Glutamatergic neuron (in vitro differentiated cells): ENCODE results near the gene ALKBH1. TPM values are rescaled to one million over a fixed set of nuclear protein-coding genes. Genes with fewer than 3 reads are reported as not detected.
"Not testable (repeated sequence)": the region's sequence is repeated elsewhere in the genome, so short reads cannot be mapped to it uniquely, and the experiment has no call there.

Experiments
- DNase-seq: peaks from one replicate; pipeline ENCODE4 v3.0.0; 2022
- H3K27ac Mint-ChIP-seq: one replicate; pipeline ENCODE4 v1.8.0; 2020; ENCODE audit warnings: mild to moderate bottlenecking, mixed read lengths, inconsistent platforms; ENCODE audit not compliant: unreplicated experiment
- H3K27me3 Mint-ChIP-seq: one replicate; pipeline ENCODE4 v1.8.0; 2020; ENCODE audit warnings: mild to moderate bottlenecking, moderate library complexity, mixed read lengths, inconsistent platforms; ENCODE audit not compliant: unreplicated experiment
- H3K36me3 Mint-ChIP-seq: one replicate; pipeline ENCODE4 v1.8.0; 2020; ENCODE audit warnings: mild to moderate bottlenecking, mixed read lengths, inconsistent platforms; ENCODE audit not compliant: unreplicated experiment
- H3K4me1 Mint-ChIP-seq: one replicate; pipeline ENCODE4 v1.8.0; 2020; ENCODE audit warnings: mild to moderate bottlenecking, low read depth, mixed read lengths, inconsistent platforms; ENCODE audit not compliant: unreplicated experiment
- H3K4me3 Mint-ChIP-seq: one replicate; pipeline ENCODE4 v1.8.0; 2020; ENCODE audit warnings: mild to moderate bottlenecking, mixed read lengths, inconsistent platforms; ENCODE audit not compliant: unreplicated experiment
- H3K9me3 Mint-ChIP-seq: one replicate; pipeline ENCODE4 v1.8.0; 2020; ENCODE audit warnings: mild to moderate bottlenecking, moderate library complexity, mixed read lengths, inconsistent platforms; ENCODE audit not compliant: unreplicated experiment
- long read RNA-seq: library from polyadenylated mRNA; unstranded; transcript quantifications from one replicate; pipeline ENCODE4 v2.0.0, GENCODE V29; 2020; ENCODE audit not compliant: unreplicated experiment
- total RNA-seq: library from RNA; stranded (reverse); fragmentation: NEBNext Ultra II Directional; extraction: Animal tissue kit (Norgen Biotek cat#: 25700); gene quantifications from one replicate; pipeline ENCODE4 v1.2.1, GENCODE V29; 2021; ENCODE audit not compliant: unreplicated experiment
- TF ChIP-seq, protein P1 (sequence below): fragments of 200-600 bp; sonication (generic); IDR thresholded peaks from one replicate; pipeline ENCODE4 v1.5.0; 2021; ENCODE audit not compliant: partially characterized antibody, unreplicated experiment

Gene ALKBH1, protein sequence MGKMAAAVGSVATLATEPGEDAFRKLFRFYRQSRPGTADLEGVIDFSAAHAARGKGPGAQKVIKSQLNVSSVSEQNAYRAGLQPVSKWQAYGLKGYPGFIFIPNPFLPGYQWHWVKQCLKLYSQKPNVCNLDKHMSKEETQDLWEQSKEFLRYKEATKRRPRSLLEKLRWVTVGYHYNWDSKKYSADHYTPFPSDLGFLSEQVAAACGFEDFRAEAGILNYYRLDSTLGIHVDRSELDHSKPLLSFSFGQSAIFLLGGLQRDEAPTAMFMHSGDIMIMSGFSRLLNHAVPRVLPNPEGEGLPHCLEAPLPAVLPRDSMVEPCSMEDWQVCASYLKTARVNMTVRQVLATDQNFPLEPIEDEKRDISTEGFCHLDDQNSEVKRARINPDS
- 16.0 TPM for total RNA-seq
- long read RNA-seq, transcript ALKBH1-201 (6 exons, 2,594 nt), result major isoform, 6 of 8 reads
- long read RNA-seq, partial matches to known transcripts, result 1 of 8 reads
- long read RNA-seq, other reads (novel, unspliced or antisense), result 1 of 8 reads

DNA sequence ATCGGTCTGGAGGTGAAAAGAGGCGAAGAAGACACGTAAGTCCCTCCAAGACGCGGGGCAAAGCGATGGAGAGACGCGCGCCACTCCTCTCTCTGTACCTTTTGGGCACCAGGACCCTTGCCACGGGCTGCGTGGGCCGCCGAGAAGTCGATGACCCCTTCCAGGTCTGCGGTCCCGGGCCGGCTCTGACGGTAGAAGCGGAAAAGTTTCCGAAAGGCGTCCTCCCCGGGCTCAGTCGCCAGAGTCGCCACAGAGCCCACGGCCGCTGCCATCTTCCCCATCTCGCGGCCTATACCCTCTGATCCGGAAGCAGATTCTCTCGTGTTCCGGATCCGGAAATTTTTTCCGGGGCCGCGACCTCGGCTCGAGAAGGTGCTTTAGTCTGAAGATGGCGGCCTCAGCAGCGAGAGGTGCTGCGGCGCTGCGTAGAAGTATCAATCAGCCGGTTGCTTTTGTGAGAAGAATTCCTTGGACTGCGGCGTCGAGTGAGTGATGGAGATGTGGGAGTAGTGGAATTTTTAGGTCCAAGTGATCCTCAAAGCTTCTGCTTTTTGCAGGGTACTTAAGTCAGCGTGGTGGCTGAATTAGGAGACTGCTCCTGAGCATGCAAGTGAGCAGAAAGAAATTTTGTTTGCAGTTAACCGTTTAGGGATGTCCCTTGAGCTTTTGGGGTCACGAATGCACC lies at the start of gene ALKBH1, which contains the start of gene SLIRP:
Gene ALKBH1 (minus strand): TSS at position 300 of the 685 bp plus-strand sequence. CDS start 19 bp downstream, at position 281.
Gene SLIRP (plus strand): TSS at position 380 of the 685 bp plus-strand sequence. CDS start 9 bp downstream, at position 389.
- peak; percentile 88 for DNase-seq
- H3K27ac Mint-ChIP-seq, result peak within 1 kb of the TSS; percentile 91
- H3K4me3 Mint-ChIP-seq, result peak within 1 kb of the TSS; percentile 97
- H3K4me1 Mint-ChIP-seq, result peaks cover 20% of the 10 kb centered on the region
- TF ChIP-seq, protein P1, sequence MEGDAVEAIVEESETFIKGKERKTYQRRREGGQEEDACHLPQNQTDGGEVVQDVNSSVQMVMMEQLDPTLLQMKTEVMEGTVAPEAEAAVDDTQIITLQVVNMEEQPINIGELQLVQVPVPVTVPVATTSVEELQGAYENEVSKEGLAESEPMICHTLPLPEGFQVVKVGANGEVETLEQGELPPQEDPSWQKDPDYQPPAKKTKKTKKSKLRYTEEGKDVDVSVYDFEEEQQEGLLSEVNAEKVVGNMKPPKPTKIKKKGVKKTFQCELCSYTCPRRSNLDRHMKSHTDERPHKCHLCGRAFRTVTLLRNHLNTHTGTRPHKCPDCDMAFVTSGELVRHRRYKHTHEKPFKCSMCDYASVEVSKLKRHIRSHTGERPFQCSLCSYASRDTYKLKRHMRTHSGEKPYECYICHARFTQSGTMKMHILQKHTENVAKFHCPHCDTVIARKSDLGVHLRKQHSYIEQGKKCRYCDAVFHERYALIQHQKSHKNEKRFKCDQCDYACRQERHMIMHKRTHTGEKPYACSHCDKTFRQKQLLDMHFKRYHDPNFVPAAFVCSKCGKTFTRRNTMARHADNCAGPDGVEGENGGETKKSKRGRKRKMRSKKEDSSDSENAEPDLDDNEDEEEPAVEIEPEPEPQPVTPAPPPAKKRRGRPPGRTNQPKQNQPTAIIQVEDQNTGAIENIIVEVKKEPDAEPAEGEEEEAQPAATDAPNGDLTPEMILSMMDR, result no peak
- peaks cover 4% of the 10 kb centered on the region for H3K9me3 Mint-ChIP-seq
- H3K36me3 Mint-ChIP-seq, result no peaks in the 10 kb centered on the region
- H3K27me3 Mint-ChIP-seq, result no peaks in the 10 kb centered on the region

DNA sequence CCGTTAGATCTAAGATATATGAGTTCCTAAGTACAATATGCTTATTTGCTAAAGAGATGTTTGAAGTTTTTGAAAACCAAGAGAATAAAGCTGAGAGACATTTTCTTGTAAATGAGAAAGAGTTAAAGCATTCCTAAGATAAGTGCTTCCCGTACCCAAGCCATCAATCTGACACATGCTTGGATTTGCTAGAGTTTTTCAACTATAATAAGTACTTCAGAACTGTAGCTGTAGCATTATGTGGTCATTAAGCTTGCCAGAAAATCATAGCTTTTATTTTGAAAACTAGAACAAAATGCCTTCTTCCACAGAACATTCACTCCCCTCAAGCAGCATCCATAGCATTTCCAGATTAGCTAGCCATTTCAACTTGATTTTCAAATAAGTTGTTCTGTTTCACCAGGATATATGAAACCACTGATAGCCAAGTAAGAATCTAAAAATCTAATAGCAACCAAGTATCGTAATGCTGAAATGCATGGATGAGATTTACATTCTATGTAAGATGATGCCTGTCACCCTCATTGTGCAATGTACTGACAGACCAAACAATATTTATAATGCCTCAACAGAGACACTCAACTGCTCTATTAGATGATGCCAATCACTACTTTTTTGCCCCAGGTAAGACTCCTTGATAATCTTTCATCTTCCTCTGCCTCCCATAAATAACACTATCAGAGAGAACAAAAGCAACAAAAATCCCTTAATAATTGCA lies 45.1 kb upstream of the ALKBH1 start:
- DNase-seq, result no peak
- TF ChIP-seq, protein P1, result no peak
- peaks cover 2% of the 10 kb centered on the region for H3K9me3 Mint-ChIP-seq
- no peaks in the 10 kb centered on the region for H3K27me3 Mint-ChIP-seq
- no peak overlapping the region for H3K27ac Mint-ChIP-seq
- H3K4me1 Mint-ChIP-seq, result no peaks in the 10 kb centered on the region
- H3K36me3 Mint-ChIP-seq, result peaks cover 17% of the 10 kb centered on the region
- H3K4me3 Mint-ChIP-seq, result no peak overlapping the region

DNA sequence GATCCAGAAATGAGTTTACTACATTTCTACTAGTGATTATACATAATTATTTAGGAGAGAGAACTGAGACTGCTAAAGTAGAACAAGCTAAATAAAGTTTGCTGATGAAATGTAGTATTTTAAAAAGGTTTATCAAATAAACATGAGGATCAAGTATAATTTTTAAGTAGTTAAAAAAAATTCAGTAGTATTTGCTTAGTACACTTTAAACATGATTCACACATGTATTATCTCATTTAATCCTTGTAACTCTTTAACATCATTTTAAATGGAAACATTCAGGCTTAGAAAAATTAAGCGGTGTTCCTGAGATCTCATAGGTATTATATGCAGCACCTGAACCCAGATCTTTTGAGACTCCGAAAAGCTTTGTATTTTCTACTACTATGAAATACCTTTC lies 44.4 kb upstream of the ALKBH1 start:
- no peak overlapping the region for H3K4me3 Mint-ChIP-seq
- peaks cover 2% of the 10 kb centered on the region for H3K9me3 Mint-ChIP-seq
- no peaks in the 10 kb centered on the region for H3K4me1 Mint-ChIP-seq
- no peak overlapping the region for H3K27ac Mint-ChIP-seq
- no peaks in the 10 kb centered on the region for H3K27me3 Mint-ChIP-seq
- H3K36me3 Mint-ChIP-seq, result peaks cover 17% of the 10 kb centered on the region
- no peak for DNase-seq
- TF ChIP-seq, protein P1, result no peak

DNA sequence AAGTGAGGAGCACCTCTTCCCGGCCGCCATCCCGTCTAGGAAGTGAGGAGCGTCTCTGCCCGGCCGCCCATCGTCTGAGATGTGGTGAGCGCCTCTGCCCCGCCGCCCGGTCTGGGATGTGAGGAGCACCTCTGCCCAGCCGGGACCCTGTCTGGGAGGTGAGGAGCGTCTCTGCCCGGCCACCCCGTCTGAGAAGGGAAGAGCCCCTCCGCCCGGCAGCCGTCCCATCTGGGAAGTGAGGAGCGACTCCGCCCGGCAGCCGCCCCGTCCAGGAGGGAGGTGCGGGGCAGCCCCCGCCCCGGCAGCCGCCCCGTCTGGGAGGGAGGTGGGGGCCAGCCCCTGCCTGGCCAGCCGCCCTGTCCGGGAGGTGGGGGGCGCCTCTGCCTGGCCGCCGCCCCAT lies 39.6 kb upstream of the ALKBH1 start:
- not testable (repeated sequence) for H3K27me3 Mint-ChIP-seq, DNase-seq
- H3K36me3 Mint-ChIP-seq, result peaks cover 25% of the 10 kb centered on the region

DNA sequence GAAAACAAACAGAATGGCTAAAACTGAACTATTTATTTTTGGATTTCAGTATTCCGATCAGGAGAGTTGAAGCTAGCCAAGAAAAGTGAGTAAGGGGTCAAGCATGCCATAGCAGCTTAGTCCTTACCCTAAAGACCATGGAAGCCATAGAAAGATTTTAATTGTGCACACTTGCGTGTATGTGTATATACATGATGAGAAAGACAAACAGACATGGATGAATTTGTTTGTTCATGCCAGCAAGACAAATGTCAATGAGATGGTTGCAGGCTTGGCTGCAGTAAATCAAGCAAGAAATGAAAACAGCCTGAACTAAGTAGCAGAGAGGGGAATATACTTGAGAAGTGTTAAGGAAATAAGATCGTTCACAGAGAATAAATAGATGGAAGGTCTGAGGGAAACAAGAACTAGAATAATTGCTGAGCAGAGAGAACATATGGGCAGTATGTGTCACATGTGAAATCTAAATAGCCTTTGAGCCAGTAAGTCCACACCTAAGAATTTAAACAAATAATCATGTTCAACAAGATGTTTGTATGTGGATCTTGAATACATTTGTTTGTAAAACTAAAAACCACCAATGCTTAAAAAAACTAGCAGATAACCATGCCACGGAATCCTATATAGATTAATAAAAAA lies 38.4 kb upstream of the ALKBH1 start:
- Mint-ChIP-seq H3K36me3 (peaks cover 25% of the 10 kb centered on the region), H3K27me3 (no peaks in the 10 kb centered on the region), H3K9me3 (no peaks in the 10 kb centered on the region), H3K4me1 (no peaks in the 10 kb centered on the region), H3K27ac (no peak overlapping the region), H3K4me3 (no peak overlapping the region)
- TF ChIP-seq, protein P1, result no peak
- no peak for DNase-seq

More for the DNA sequence above, 39.6 kb upstream of the ALKBH1 start:
- H3K9me3 Mint-ChIP-seq, H3K4me3 Mint-ChIP-seq, H3K4me1 Mint-ChIP-seq, H3K27ac Mint-ChIP-seq: not testable (repeated sequence)
